GM21825 (cell line): ENCODE data around the gene PTK7.
"Not testable (repeated sequence)": the region's sequence is repeated elsewhere in the genome, so short reads cannot be mapped to it uniquely, and the experiment has no call there.

ENCODE experiments used
- ATAC-seq: cut with Tn5 transposase; IDR thresholded peaks from one replicate; pipeline ENCODE4 v1.9.1; 2021; ENCODE audit warnings: mild to moderate bottlenecking, moderate library complexity; ENCODE audit not compliant: unreplicated experiment

PTK7 gene

DNA sequence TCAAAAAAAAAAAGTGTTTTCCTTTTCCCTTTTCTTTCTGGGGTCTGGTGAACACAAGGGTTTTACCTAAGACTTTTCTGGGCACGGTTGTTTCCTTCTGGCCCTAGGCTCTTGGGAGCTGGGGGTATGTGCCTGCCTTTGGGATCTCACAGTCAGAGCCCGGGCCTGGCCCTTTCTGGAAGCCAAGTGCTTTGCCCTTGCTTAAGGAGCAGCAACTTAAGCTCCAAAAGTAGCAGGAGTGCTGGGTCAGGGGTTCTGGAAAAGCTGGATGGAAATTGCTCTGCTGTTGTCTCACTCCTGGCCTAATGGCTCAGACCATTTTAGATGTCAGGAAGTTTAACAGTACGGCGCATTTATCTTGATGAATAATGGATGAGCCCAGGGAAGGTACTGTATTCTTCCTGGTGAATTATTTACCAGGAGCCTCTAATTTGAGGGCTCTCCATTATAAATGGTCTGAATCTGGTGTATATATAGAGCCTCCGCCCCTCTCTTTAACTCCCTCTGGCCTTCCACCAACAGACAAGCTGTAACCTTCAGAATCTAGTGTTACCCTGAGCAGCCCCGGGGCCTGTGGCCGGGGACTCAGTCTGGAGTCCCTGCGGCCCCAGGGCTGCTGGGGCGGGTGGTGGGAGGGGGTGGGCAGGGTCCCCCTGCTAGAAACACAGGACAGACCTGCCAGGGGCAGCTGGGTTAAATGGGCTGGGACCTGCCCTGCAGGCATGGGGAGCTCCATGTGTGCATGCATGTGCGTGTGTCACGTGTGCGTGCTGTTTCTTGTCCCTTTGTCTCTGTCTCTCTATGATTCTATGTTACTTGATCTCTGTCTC is 37.5 kb downstream of the PTK7 start:
- ATAC-seq = no peak

DNA sequence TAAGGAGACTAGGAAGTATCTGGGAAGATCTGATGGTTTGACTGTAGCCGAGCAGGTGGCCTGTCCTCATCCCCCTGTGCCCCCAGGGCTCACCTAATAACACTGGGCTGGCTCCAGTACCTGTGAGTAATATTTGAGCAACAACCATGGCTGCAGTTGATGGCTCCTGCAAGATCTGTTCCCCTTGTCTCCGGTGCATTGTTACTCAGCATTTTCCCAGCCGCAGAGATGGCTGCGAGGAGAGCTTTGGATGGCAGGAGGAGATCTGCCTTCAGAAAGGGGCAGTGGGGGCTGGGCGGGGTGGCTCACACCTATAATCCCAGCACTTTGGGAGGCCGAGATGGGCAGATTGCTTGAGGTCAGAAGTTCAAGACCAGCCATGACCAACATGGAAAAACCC is 39.3 kb downstream of the PTK7 start:
- ATAC-seq = no peak

DNA sequence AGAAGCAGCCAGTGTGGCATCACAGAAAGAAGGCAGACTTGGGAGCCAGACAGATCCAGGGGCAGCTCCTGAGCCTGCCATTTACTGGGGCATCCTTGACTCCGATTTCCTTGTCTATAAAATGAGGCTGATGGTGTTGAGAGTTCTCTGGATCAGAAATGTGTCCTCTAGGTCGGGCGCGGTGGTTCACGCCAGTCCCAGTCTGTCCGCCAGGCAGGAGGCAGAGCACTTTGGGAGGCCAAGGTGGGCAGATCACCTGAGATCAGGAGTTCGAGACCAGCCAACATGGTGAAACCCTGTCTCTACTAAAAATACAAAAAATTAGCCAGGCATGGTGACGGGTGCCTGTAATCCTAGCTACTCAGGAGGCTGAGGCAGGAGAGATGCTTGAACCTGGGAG is 41.4 kb downstream of the PTK7 start:
- ATAC-seq = not testable (repeated sequence)

DNA sequence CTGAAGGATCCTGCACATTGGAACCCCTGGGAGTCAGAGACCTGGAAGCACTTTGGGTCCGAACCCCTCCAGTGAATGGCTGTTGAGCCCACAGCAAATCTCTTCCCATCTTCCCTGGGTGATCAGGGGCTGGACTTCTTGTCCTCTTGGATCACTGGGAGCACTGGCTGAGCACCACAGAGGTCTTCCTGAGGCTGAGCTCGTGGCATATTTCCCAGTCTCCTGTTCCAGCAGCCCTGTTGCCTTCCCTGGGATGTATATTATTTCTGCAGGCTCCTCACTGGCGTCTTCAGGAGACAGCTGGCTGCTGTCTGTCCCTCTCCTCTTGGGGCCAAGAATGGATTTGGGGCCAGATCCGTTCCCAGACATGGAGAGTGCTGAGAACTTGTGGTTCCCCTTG is 43.4 kb downstream of the PTK7 start:
- ATAC-seq = no peak

DNA sequence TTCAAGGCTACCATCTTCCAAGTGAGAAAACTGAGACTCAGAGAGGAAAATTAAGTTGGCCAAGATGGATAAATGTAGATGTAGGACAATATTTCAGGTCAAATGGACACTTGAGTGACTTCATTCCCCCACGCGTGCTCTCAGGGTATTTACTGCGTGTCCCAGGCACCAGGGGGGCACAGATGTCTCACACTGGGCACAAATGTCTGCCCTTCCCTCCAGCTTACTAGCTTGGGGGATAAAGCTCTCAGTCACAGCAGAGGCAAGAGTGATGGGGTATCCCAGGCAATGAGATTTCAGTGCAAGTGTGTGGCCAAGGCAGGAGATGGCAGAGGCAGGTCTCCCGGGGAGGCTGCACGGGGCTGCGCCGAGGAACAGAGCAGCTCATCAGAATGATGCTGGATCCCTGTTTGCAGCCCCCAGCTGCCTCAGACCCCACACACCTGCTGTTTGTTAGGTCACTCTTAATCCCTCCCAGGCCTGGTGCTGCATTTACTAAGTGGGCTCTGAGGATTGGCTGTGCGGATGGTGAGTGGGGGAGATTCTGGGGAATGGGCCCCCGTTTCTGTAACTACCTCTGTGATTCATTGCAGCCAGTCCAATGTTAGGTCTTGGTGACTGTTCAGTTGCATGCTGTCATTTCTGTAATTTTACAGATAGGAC is 44.1 kb downstream of the PTK7 start:
- ATAC-seq = no peak

DNA sequence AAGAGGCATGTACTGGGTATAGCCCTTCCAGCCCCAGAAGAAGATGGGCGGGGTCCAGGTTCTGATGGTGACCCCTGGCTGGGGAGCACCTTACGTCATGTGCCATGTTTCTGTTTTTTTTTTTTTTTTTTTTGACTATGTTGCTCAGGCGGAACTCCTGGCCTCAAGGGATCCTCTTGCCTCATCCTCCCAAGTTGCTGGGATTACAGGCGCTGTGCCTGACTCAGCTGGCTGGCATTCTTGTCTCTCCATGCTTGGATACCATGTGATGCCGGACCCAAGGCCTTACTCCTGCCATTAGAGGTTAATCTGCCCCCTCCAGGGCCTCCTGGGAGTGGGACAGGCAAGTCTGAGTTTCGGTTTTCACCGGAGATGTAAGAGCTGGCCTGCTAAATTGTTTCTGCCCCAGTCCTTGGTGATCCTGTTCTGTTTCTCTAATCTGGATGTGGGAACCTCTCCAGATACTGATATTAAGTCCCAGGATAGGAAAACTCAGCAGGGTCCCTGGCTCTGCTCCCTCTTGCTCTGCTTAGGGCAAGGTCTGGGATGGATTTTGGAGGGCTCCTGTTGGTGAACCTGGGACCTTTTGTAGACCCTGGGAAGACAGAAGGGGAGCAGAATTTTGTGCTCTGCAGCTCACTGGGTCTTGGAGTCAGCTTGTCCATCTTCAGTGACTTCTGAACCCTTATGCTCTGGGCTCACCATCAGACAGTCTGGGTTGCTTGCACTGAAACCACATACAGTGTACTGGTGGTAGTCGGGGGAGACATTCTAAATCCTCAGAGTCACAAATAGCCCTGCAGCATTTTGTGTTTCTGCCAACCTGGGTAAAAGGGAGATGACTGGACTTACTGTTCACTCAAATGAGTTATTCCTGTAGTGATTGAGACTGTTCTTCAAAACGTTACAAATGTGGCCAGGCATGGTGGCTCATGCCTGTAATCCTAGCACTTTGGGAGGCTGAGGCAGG is 45.1 kb downstream of the PTK7 start:
- no peak for ATAC-seq

DNA sequence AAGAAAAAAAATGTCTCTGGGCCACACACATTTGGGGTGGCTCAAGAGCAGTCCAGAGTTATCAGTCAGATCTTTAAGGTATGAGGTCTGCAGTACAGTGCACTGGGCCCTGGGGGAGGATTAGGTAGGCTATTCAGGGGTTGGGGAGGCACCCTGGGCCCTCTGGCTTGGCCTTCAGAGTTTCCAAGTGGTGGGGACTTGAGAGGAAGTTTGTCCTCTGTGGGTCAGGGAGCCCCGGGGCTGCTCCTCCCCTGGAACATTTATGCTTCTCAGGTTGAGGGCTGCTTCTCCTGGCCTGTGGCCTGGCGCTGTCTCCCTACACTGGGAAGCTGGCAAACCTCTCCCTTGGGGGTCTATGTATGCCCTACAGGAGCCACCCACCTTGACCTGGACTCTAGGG is 46.0 kb downstream of the PTK7 start:
- ATAC-seq = no peak

DNA sequence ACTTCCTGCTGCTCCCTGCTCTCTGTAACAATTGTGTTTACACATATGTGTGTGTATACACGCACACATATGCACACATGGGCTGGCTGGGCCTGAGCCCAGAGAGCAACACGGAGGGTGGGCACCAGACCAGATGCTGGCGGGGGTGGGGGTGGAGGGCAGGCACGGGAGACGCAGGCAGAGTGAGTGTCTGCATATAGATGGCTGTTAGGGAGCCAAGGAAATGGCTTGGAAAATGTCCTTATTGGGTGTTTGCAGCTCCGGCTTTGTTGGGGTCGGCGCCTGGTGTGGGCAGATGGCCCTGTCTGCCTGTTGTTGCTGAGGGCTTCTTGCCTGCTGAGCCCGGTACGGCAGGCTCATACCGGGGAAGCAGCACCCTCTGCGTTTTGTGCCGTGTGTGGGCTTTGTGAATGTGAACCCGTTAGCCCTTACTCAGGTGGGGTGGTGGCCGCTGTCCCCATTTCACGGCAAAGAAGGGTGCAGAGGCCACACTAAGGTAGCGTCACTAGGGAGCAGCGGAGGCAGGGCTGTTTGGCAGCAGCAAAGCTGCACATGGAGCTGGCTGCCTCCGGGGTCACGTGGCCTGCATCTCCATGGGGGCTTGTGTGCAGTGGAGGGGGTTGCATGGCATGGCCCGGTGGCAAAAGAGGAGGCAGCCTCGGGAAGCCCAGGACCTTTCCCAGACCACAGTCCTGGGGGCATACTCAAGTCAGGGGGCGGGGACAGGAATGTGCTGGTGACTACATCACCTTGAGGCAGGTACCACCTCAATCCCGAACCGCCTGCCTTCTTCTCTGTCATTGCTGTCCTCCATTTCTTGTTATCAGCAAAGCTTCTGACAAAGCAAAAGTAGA is 47.6 kb downstream of the PTK7 start:
- ATAC-seq = no peak

DNA sequence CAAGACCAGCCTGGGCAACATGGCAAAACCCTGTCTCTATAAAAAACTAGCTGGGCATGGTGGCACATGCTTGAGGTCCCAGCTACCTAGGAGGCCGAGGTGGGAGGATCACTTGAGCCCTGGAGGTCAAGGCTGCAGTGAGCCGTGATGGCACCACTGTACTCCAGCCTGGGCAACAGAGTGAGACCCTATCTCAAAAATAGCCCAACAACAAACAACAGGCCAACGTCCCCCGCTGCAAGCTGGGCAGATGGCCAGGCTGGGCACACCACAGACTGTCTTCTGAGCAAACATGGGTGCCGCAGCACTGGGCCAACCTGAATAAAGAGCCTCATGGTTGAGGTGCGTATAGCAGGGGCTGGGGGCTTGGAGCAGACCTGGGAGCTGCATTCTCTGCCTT is 48.4 kb downstream of the PTK7 start:
- no peak for ATAC-seq

DNA sequence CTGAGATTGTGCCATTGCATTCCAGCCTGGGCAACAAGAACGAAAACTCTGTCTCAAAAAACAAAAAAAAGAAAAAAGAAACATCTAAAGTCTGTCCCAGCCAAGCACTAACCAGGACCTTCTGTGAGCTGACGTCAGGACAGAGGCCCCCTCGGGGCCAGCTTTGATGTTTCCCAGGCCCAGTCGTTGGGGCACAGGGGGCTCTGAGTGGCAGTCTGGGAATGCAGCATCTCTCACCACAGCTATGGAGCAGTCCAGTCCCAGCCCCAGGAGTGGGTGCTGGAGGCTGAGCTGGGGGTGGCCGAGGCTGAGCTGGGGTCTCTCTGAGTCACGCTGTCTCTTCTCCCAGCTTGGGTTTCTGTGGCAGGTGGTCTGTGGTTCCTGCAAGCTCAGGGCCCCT is 49.0 kb downstream of the PTK7 start:
- ATAC-seq = no peak

DNA sequence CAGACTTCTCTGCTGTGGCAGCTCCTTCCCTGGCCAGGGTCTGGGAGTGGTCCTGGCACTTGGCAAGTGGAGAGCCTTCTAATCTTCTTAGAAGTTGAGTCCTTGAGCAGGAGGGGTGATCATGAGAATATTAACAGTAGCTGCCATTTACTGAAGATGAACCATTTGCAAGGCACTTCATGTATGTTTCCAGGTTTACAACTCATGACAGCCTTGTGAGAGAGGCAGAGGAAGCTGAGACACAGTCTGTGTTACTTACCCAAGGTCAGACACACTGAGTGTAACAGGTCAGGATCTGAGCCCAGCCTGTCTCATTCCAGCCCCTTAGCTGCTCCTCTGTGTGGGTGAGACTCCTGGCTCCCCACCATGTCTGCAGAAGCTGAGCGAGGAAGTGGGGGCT is 49.4 kb downstream of the PTK7 start:
- ATAC-seq = no peak

DNA sequence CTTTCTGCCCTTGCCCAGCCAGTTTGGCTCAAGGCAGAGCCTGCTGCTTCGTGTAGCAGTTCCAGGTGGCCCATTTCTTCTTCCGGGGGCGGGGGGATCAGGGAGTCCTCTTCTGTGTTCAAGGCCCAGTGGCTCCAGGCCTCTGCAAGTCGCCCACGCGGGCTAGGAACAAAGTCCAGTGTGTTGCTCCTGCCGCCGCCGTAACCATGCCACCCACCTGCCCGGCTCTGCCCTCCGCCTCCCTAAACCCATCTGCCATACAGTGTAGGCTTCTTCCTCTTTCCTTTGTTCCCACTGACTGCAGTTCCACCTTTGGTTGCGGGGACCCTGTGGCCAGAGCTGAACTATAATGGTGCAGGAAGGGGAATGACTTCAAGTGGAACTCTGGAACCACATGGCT is 51.1 kb downstream of the PTK7 start:
- ATAC-seq = no peak

DNA sequence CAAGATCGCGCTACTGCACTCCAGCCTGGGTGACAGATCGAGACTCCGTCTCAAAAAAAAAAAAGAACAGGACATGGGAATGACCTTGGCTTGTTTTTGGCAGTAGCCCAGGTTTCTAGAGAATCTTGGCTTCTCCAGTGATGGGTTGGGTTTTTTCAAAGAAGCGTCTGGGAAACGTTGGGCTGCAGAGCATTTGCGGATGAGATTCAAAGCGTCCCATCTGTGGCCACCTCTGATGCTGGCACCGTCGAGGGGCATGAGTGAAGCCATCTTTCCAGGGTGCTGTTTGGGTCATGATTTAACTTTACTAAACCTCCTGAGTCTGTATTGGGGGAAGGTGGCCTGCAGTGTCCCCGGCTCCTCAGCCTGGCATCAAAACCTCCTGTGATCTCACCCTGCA is 51.8 kb downstream of the PTK7 start:
- ATAC-seq = no peak

DNA sequence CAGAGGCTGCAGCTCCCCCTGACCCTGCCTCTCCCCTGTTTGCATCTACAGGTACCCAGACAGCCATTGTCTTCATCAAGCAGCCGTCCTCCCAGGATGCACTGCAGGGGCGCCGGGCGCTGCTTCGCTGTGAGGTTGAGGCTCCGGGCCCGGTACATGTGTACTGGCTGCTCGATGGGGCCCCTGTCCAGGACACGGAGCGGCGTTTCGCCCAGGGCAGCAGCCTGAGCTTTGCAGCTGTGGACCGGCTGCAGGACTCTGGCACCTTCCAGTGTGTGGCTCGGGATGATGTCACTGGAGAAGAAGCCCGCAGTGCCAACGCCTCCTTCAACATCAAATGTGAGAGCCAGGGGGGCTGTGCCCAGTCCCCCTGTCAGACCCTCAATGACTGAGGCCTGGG is 52.8 kb downstream of the PTK7 start:
- no peak for ATAC-seq

DNA sequence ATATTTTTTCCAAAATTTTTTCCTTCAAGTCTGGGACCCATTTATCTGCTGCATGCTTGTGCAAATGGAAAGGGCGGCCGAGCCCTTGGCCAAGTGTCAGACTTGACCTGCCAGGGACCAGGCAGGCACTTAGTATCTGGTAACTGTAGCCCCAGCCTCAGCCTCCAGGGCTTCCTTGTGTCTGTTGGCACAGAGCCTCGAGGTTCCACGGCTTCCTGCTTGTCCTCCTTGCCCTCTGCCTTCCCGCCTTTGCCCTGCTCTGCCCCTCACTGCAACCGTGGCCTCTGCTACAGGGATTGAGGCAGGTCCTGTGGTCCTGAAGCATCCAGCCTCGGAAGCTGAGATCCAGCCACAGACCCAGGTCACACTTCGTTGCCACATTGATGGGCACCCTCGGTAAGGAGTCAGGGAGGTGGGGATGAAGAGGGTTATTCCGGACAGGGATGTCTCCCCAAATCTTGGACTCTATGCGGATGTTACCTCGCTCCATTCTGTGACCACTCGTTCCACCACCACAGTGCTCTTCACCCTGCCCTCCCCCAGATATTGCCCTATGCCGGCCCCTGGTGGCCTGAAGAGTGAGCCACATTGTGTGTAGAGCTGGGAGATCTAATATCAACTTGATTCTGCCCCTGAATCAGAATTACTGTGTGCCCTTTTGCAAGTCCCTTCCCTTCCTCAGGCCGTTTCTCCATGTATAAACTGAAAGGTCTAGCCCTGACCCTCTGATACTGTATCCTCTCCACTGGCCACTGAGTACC is 53.5 kb downstream of the PTK7 start:
- no peak for ATAC-seq

DNA sequence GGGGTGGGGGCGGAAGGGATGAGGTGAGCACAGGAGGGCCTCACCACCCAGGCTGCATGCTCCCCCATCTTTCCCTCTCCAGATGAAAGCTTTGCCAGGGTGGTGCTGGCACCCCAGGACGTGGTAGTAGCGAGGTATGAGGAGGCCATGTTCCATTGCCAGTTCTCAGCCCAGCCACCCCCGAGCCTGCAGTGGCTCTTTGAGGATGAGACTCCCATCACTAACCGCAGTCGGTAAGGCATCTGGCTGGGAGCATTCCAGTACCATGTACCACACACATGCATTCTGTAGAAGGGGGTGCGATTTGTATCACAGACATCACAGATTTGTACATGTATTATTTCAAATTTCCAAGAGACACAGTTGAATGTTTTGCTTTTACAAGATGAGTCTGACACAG is 54.3 kb downstream of the PTK7 start:
- no peak for ATAC-seq

DNA sequence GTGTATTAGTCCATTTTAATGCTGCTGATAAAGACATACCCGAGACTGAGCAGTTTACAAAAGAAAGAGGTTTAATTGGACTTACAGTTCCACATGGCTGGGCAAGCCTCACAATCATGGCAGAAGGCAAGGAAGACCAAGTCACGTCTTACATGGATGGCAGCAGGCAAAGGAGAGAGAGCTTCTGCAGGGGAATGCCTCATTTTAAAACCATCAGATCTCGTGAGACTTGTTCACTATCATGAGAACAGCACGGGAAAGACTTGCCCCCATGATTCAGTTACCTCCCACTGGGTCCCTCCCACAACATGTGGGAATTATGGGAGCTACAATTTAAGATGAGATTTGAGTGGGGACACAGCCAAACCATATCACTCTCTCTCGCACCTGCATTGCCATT is 55.3 kb downstream of the PTK7 start:
- not testable (repeated sequence) for ATAC-seq

DNA sequence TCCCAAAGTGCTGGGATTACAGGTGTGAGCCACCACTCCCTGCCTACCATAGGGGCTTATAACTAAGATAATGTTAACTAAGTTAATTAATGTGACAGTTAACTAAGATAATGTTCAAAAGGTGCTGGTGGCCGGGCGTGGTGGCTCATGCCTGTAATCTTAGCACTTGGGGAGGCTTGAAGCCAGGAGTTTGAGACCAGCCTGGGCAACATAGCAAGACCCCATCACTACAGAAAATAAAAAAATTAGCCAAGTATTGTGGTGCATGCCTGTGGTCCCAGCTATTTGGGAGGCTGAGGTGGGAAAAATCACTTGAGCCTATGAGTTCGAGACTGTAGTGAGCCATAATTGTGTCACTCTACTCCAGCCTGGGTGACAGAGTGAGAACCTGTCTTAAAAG is 62.2 kb downstream of the PTK7 start:
- no peak for ATAC-seq

DNA sequence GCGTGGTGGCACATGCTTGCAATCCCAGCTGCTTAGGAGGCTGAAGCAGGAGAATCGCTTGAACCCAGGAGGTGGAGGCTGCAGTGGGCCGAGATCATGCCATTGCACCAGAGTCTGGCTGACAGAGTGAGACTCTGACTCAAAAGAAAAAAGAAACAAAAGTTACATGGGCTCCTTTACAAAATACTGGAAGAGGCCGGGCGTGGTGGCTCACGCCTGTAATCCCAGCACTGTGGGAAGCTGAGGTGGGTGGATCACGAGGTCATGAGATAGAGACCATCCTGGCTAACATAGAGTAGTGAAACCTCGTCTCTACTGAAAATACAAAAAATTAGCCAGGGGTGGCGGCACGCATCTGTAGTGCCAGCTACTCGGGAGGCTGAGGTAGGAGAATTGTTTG is 63.9 kb downstream of the PTK7 start:
- ATAC-seq = not testable (repeated sequence)

DNA sequence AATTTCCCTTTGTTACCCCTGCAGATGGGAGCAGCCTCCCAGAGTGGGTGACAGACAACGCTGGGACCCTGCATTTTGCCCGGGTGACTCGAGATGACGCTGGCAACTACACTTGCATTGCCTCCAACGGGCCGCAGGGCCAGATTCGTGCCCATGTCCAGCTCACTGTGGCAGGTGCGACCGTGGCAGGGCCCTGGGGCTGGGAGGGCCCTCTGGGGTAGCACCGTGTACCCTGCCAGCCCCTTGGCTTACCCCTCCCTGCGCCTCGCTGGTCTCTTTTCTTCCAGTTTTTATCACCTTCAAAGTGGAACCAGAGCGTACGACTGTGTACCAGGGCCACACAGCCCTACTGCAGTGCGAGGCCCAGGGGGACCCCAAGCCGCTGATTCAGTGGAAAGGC is 65.5 kb downstream of the PTK7 start:
- no peak for ATAC-seq
